ENCODE data around the gene BCAS4. TPM values are rescaled to one million over a fixed set of nuclear protein-coding genes. Genes with fewer than 3 reads are reported as not detected.

Gene BCAS4
- total RNA-seq, 2 experiments from 2014 or later, result 19.0 to 20.9 TPM

GRCh38 chr20:50866036-50866685 is 71.3 kb downstream of the BCAS4 start:
- ChIA-PET POLR2A (no interaction called here), CTCF (no interaction called here)
- H3K9me3 ChIP-seq (ENCODE audit: control insufficient read depth in 1 of 2, insufficient read depth in 1 of 2, low read length in 2 of 2), result no peaks in the 10 kb centered on the region
- Mint-ChIP-seq H3K4me3 (no peak overlapping the region), H3K36me3 (ENCODE audit: low read depth) (peaks cover 11% of the 10 kb centered on the region), H3K4me1 (ENCODE audit: low read depth) (no peaks in the 10 kb centered on the region), H3K27ac (no peak overlapping the region), H3K9me3 (no peaks in the 10 kb centered on the region), H3K27me3 (no peaks in the 10 kb centered on the region)
- no peaks in the 10 kb centered on the region for H3K27me3 ChIP-seq (ENCODE audit: control insufficient read depth in 1 of 2, insufficient read depth in 2 of 2, low read length in 2 of 2)
- DNase-seq (no peak), ATAC-seq (ENCODE audit: poor library complexity) (no peak)
- H3K4me3 ChIP-seq (ENCODE audit: low read length), result no peak overlapping the region
- intact Hi-C loops (cut with DNase I, micrococcal nuclease), result no loop called here
- no peak for TF ChIP-seq CTCF (IDR thresholded peaks at IDR 0.05)
- H3K4me1 ChIP-seq (ENCODE audit: insufficient read depth, low read length), result no peaks in the 10 kb centered on the region
- H3K36me3 ChIP-seq (ENCODE audit: insufficient read depth, low read length), result peaks cover 2% of the 10 kb centered on the region
- H3K27ac ChIP-seq (ENCODE audit: low read depth in 1 of 2, low read length in 2 of 2), result no peak overlapping the region

GRCh38 chr20:50866831-50867230 is 72.0 kb downstream of the BCAS4 start:
- H3K4me3 Mint-ChIP-seq, result no peak overlapping the region
- ChIA-PET CTCF (no interaction called here), POLR2A (no interaction called here)
- H3K27ac ChIP-seq (ENCODE audit: low read depth in 1 of 2, low read length in 2 of 2), result no peak overlapping the region
- H3K27ac Mint-ChIP-seq, result no peak overlapping the region
- H3K4me1 ChIP-seq (ENCODE audit: insufficient read depth, low read length), result no peaks in the 10 kb centered on the region
- intact Hi-C loops (cut with DNase I, micrococcal nuclease), result no loop called here
- TF ChIP-seq CTCF (IDR thresholded peaks at IDR 0.05), result no peak
- H3K36me3 ChIP-seq (ENCODE audit: insufficient read depth, low read length), result peaks cover 2% of the 10 kb centered on the region
- H3K4me1 Mint-ChIP-seq (ENCODE audit: low read depth), result no peaks in the 10 kb centered on the region
- H3K27me3 ChIP-seq (ENCODE audit: control insufficient read depth in 1 of 2, insufficient read depth in 2 of 2, low read length in 2 of 2), result no peaks in the 10 kb centered on the region
- H3K4me3 ChIP-seq (ENCODE audit: low read length), result no peak overlapping the region
- ATAC-seq (ENCODE audit: poor library complexity) (no peak), DNase-seq (no peak)
- H3K9me3 ChIP-seq (ENCODE audit: control insufficient read depth in 1 of 2, insufficient read depth in 1 of 2, low read length in 2 of 2), result no peaks in the 10 kb centered on the region
- no peaks in the 10 kb centered on the region for H3K9me3 Mint-ChIP-seq
- no peaks in the 10 kb centered on the region for H3K27me3 Mint-ChIP-seq
- H3K36me3 Mint-ChIP-seq (ENCODE audit: low read depth), result peaks cover 11% of the 10 kb centered on the region

GRCh38 chr20:50867805-50868204 is 72.9 kb downstream of the BCAS4 start:
- DNase-seq (no peak), ATAC-seq (ENCODE audit: poor library complexity) (no peak)
- POLR2A ChIA-PET, result no interaction called here
- H3K27me3 Mint-ChIP-seq, result no peaks in the 10 kb centered on the region
- CTCF ChIA-PET, result no interaction called here
- no peak overlapping the region for H3K4me3 Mint-ChIP-seq
- no peaks in the 10 kb centered on the region for H3K27me3 ChIP-seq (ENCODE audit: control insufficient read depth in 1 of 2, insufficient read depth in 2 of 2, low read length in 2 of 2)
- H3K9me3 Mint-ChIP-seq, result no peaks in the 10 kb centered on the region
- H3K36me3 Mint-ChIP-seq (ENCODE audit: low read depth), result peaks cover 9% of the 10 kb centered on the region
- TF ChIP-seq CTCF (IDR thresholded peaks at IDR 0.05), result no peak
- peaks cover 2% of the 10 kb centered on the region for H3K36me3 ChIP-seq (ENCODE audit: insufficient read depth, low read length)
- intact Hi-C loops (cut with DNase I, micrococcal nuclease), result no loop called here
- no peaks in the 10 kb centered on the region for H3K4me1 ChIP-seq (ENCODE audit: insufficient read depth, low read length)
- H3K27ac ChIP-seq (ENCODE audit: low read depth in 1 of 2, low read length in 2 of 2), result no peak overlapping the region
- H3K4me3 ChIP-seq (ENCODE audit: low read length), result no peak overlapping the region
- no peak overlapping the region for H3K27ac Mint-ChIP-seq
- H3K9me3 ChIP-seq (ENCODE audit: control insufficient read depth in 1 of 2, insufficient read depth in 1 of 2, low read length in 2 of 2), result no peaks in the 10 kb centered on the region
- H3K4me1 Mint-ChIP-seq (ENCODE audit: low read depth), result no peaks in the 10 kb centered on the region

All from CD4-positive, alpha-beta T cell (primary cell).